NT2/D1 (cell line): ENCODE data around the gene PALLD.

Experiments used
- DNase-seq: peaks from one replicate; pipeline ENCODE4 v3.0.0-alpha.2; 2011; ENCODE audit warnings: low read depth, low spot score
- H3K27me3 ChIP-seq: 2 replicates; pipeline ENCODE4 v1.6.0; 2011; ENCODE audit warnings: mild to moderate bottlenecking; ENCODE audit not compliant: insufficient read length, insufficient read depth
- H3K36me3 ChIP-seq: 2 replicates; pipeline ENCODE4 v1.6.1; 2011; ENCODE audit warnings: mild to moderate bottlenecking, low read length, mixed read lengths; ENCODE audit not compliant: insufficient read depth, insufficient read length
- H3K4me1 ChIP-seq: 2 replicates; pipeline ENCODE4 v1.5.1; 2011; ENCODE audit not compliant: insufficient read depth, insufficient read length
- H3K4me3 ChIP-seq: 2 replicates; pipeline ENCODE4 v1.5.1; 2011; ENCODE audit warnings: low read depth; ENCODE audit not compliant: insufficient read length
- H3K9ac ChIP-seq: 2 replicates; pipeline ENCODE4 v1.6.0; 2011; ENCODE audit warnings: low read depth; ENCODE audit not compliant: insufficient read length
- H3K9me3 ChIP-seq: 2 replicates; pipeline ENCODE4 v1.5.1; 2011; ENCODE audit warnings: mild to moderate bottlenecking, low read length; ENCODE audit not compliant: insufficient read depth
- SUZ12 ChIP-seq: IDR thresholded peaks from 2 replicates; pipeline ENCODE4 v1.6.1; 2011; ENCODE audit not compliant: insufficient read length, insufficient read depth; ENCODE audit errors: extremely low read depth
- YY1 ChIP-seq: IDR thresholded peaks from 2 replicates; pipeline ENCODE4 v1.6.1; 2011; ENCODE audit not compliant: insufficient read length, insufficient read depth
- ZNF274 ChIP-seq: IDR thresholded peaks from 2 replicates; pipeline ENCODE4 v1.6.1; 2011; ENCODE audit warnings: mild to moderate bottlenecking, low read depth, low read length

PALLD gene

GRCh38 chr4:168654104-168654847, 157.4 kb downstream of the PALLD start:
- Histone ChIP-seq H3K9me3 (no peaks in the 10 kb centered on the region), H3K36me3 (no peaks in the 10 kb centered on the region), H3K4me1 (no peaks in the 10 kb centered on the region), H3K4me3 (no peak overlapping the region), H3K9ac (no peak overlapping the region), H3K27me3 (no peaks in the 10 kb centered on the region)
- DNase-seq, result no peak
- TF ChIP-seq ZNF274, result no peak
- no peak for TF ChIP-seq SUZ12
- TF ChIP-seq YY1, result no peak

GRCh38 chr4:168654848-168655174, 158.0 kb downstream of the PALLD start:
- no peaks in the 10 kb centered on the region for H3K4me1 ChIP-seq
- H3K4me3 ChIP-seq, result no peak overlapping the region
- no peaks in the 10 kb centered on the region for H3K36me3 ChIP-seq
- no peak for TF ChIP-seq SUZ12
- TF ChIP-seq YY1, result no peak
- TF ChIP-seq ZNF274, result no peak
- no peak overlapping the region for H3K9ac ChIP-seq
- no peaks in the 10 kb centered on the region for H3K27me3 ChIP-seq
- DNase-seq, result no peak
- H3K9me3 ChIP-seq, result no peaks in the 10 kb centered on the region

GRCh38 chr4:168655182-168655581, 158.3 kb downstream of the PALLD start:
- no peaks in the 10 kb centered on the region for H3K4me1 ChIP-seq
- no peak for DNase-seq

GRCh38 chr4:168656055-168656660, 159.3 kb downstream of the PALLD start:
- H3K9ac ChIP-seq, result no peak overlapping the region
- H3K9me3 ChIP-seq, result no peaks in the 10 kb centered on the region
- H3K36me3 ChIP-seq, result no peaks in the 10 kb centered on the region
- no peak overlapping the region for H3K4me3 ChIP-seq
- no peaks in the 10 kb centered on the region for H3K4me1 ChIP-seq
- H3K27me3 ChIP-seq, result no peaks in the 10 kb centered on the region
- TF ChIP-seq SUZ12, result no peak
- TF ChIP-seq ZNF274, result no peak
- no peak for TF ChIP-seq YY1
- DNase-seq, result no peak

More at GRCh38 chr4:168655182-168655581, 158.3 kb downstream of the PALLD start:
- H3K36me3 ChIP-seq, result no peaks in the 10 kb centered on the region
- H3K4me3 ChIP-seq, result no peak overlapping the region
- TF ChIP-seq YY1, result no peak
- TF ChIP-seq SUZ12, result no peak
- no peak for TF ChIP-seq ZNF274
- no peaks in the 10 kb centered on the region for H3K9me3 ChIP-seq
- H3K9ac ChIP-seq, result no peak overlapping the region
- no peaks in the 10 kb centered on the region for H3K27me3 ChIP-seq

- TF ChIP-seq YY1, result no peak
- no peak for TF ChIP-seq ZNF274
- no peak for TF ChIP-seq SUZ12
- no peaks in the 10 kb centered on the region for H3K9me3 ChIP-seq
- H3K9ac ChIP-seq, result no peak overlapping the region
- no peak for DNase-seq
- H3K4me1 ChIP-seq, result no peaks in the 10 kb centered on the region
- no peaks in the 10 kb centered on the region for H3K27me3 ChIP-seq
- no peak overlapping the region for H3K4me3 ChIP-seq
- no peaks in the 10 kb centered on the region for H3K36me3 ChIP-seq
These were observed 160.2 kb downstream of the PALLD start for GRCh38 chr4:168656946-168657473.

- H3K27me3 ChIP-seq, result no peaks in the 10 kb centered on the region
- no peak for DNase-seq
- H3K4me1 ChIP-seq, result no peaks in the 10 kb centered on the region
- no peak for TF ChIP-seq YY1
- TF ChIP-seq SUZ12, result no peak
- TF ChIP-seq ZNF274, result no peak
- H3K9ac ChIP-seq, result no peak overlapping the region
- no peak overlapping the region for H3K4me3 ChIP-seq
- H3K9me3 ChIP-seq, result no peaks in the 10 kb centered on the region
- H3K36me3 ChIP-seq, result no peaks in the 10 kb centered on the region
These were observed 161.9 kb downstream of the PALLD start for GRCh38 chr4:168658751-168659150.

GRCh38 chr4:168659741-168660465, 163.1 kb downstream of the PALLD start:
- no peaks in the 10 kb centered on the region for H3K9me3 ChIP-seq
- no peak overlapping the region for H3K4me3 ChIP-seq
- H3K4me1 ChIP-seq, result no peaks in the 10 kb centered on the region
- H3K36me3 ChIP-seq, result no peaks in the 10 kb centered on the region
- no peak for DNase-seq
- no peaks in the 10 kb centered on the region for H3K27me3 ChIP-seq
- TF ChIP-seq YY1 (no peak), ZNF274 (no peak), SUZ12 (no peak)
- no peak overlapping the region for H3K9ac ChIP-seq
